Small intestine (tissue), 7 donors: ENCODE measurements around the gene TMEM238. TPM values are rescaled to one million over a fixed set of nuclear protein-coding genes. Genes with fewer than 3 reads are reported as not detected.
"Not testable (repeated sequence)": the region's sequence is repeated elsewhere in the genome, so short reads cannot be mapped to it uniquely, and the experiment has no call there.

ENCODE experiments used
- DNase-seq, 2 donors: peaks; one replicate each; pipeline versions ENCODE4 v3.0.0 to v3.0.0-alpha.2; 2013
- FAIRE-seq: peaks from 2 replicates; lab custom pipeline; 2012; peaks lifted over from hg19 to GRCh38; lab: Jason Lieb, UNC
- H3K27ac ChIP-seq, 3 donors: one replicate each; pipeline ENCODE4 v1.5.1; 2013; ENCODE audit warnings: low read length in 2 of 3, mild to moderate bottlenecking in 2 of 3, control low read depth in 1 of 3, inconsistent platforms in 1 of 3, low read depth in 1 of 3, moderate library complexity in 1 of 3
- H3K27me3 ChIP-seq, 3 donors: one replicate each; pipeline ENCODE4 v1.6.1; 2013; ENCODE audit warnings: low read length in 3 of 3, inconsistent platforms in 1 of 3; ENCODE audit not compliant: control insufficient read depth in 3 of 3, insufficient read depth in 3 of 3
- H3K36me3 ChIP-seq, 3 donors: one replicate each; pipeline ENCODE4 v1.6.1; 2013; ENCODE audit warnings: low read length in 3 of 3, inconsistent platforms in 1 of 3, low read depth in 1 of 3, mild to moderate bottlenecking in 1 of 3, moderate library complexity in 1 of 3; ENCODE audit not compliant: control insufficient read depth in 3 of 3, insufficient read depth in 2 of 3
- H3K4me1 ChIP-seq, 3 donors: one replicate each; pipeline ENCODE4 v1.6.1; 2013; ENCODE audit warnings: low read length in 2 of 3, inconsistent platforms in 1 of 3, low read depth in 1 of 3, mild to moderate bottlenecking in 1 of 3, moderate library complexity in 1 of 3; ENCODE audit not compliant: control insufficient read depth in 3 of 3, insufficient read depth in 2 of 3
- H3K4me3 ChIP-seq, 3 donors: one replicate each; pipeline ENCODE4 v1.5.1; 2013; ENCODE audit warnings: low read length in 3 of 3, control low read depth in 1 of 3, inconsistent platforms in 1 of 3, low read depth in 1 of 3, mild to moderate bottlenecking in 1 of 3, moderate library complexity in 1 of 3
- H3K9me3 ChIP-seq, 2 donors: one replicate each; pipeline ENCODE4 v1.6.1; 2013; ENCODE audit warnings: low read depth in 1 of 2, low read length in 1 of 2; ENCODE audit not compliant: control insufficient read depth in 2 of 2, insufficient read depth in 1 of 2
- WGBS, 3 donors: extraction: QIAGEN DNeasy Blood & Tissue Kit; methylation state at CpG; one replicate each; pipeline ENCODE4 v1.1.7; 2013; 5-methylcytosine and 5-hydroxymethylcytosine counted together
- polyA plus RNA-seq, 4 donors: library from polyadenylated mRNA; stranded (reverse) in 3 of 4; unstranded in 1 of 4; fragments of 200-250 nt in 3 of 4; fragments of 120-200 nt in 1 of 4; gene quantifications; one replicate each; pipeline versions ENCODE4 v1.2.1 to v1.2.3, GENCODE V29; 2013
- donor health status: healthy with polysubstance abuse.
- donor health status: control.
- donor health status: control.
- donor health status: Bipolar disorder and iron deficiency.
- donor health status: healthy.

Gene TMEM238
- polyA plus RNA-seq, 4 donors: 1.6 to 9.4 (median 2.2) TPM; not detected in 1

GRCh38 chr19:55340784-55341147 is 43.3 kb downstream of the TMEM238 start:
- no peaks in the 10 kb centered on the region for H3K27me3 ChIP-seq
- peak overlapping the region; percentile 60 to 67 (median 64) for H3K4me3 ChIP-seq
- peak; percentile 31 to 69 for DNase-seq

GRCh38 chr19:55339889-55340783 is 44.0 kb downstream of the TMEM238 start:
- Histone ChIP-seq H3K4me3 (peak overlapping the region; percentile 60 to 67 (median 64)), H3K36me3 (peaks cover 0 to 35% (median 0%) of the 10 kb centered on the region in 3 donors), H3K9me3 (no peaks in the 10 kb centered on the region), H3K27me3 (no peaks in the 10 kb centered on the region), H3K4me1 (peaks cover 0 to 12% (median 4%) of the 10 kb centered on the region in 3 donors), H3K27ac (peak overlapping the region; percentile 46 to 94 (median 86))
- 2 to 5% (median 3%) methylated on average over 19 to 44 of the region's 44 CpGs for WGBS, 3 donors
- FAIRE-seq: no peak
- DNase-seq: peak; percentile 24 to 70

More at GRCh38 chr19:55340784-55341147, 43.3 kb downstream of the TMEM238 start:
- Histone ChIP-seq H3K4me1 (peaks cover 0 to 12% (median 4%) of the 10 kb centered on the region in 3 donors), H3K9me3 (no peaks in the 10 kb centered on the region), H3K36me3 (peaks cover 0 to 39% (median 0%) of the 10 kb centered on the region in 3 donors), H3K27ac (peak overlapping the region in 1 of 3 donors; percentile 86)
- WGBS, 3 donors: 0 to 2% (median 0%) methylated on average over 18 to 24 of the region's 24 CpGs
- FAIRE-seq: no peak

GRCh38 chr19:55339105-55339888 is 44.8 kb downstream of the TMEM238 start, which contains the start of gene KMT5C:
Gene KMT5C, plus strand, starts transcription at chr19:55339876. Its CDS starts 2,061 bp downstream, at chr19:55341937.
- DNase-seq: peak; percentile 100
- H3K4me3 ChIP-seq: peak within 1 kb of the TSS; percentile 60 to 67 (median 64)
- peaks cover 0 to 17% (median 4%) of the 10 kb centered on the region in 3 donors for H3K4me1 ChIP-seq
- H3K36me3 ChIP-seq: peaks cover 0 to 27% (median 0%) of the 10 kb centered on the region in 3 donors
- H3K9me3 ChIP-seq: no peaks in the 10 kb centered on the region
- WGBS, 3 donors: 0% methylated on average over 59 to 63 of the region's 63 CpGs
- peak; percentile 96 for FAIRE-seq
- peak within 1 kb of the TSS; percentile 93 to 99 (median 95) for H3K27ac ChIP-seq
- H3K27me3 ChIP-seq: no peaks in the 10 kb centered on the region

- Histone ChIP-seq H3K36me3 (no peaks in the 10 kb centered on the region), H3K4me1 (peaks cover 0 to 23% (median 4%) of the 10 kb centered on the region in 3 donors), H3K27ac (no peak overlapping the region), H3K4me3 (no peak overlapping the region), H3K9me3 (no peaks in the 10 kb centered on the region), H3K27me3 (no peaks in the 10 kb centered on the region)
- no peak for DNase-seq
- no peak for FAIRE-seq
- WGBS, 3 donors: 82 to 87% (median 85%) methylated on average over 7 of the region's 7 CpGs
Measured at GRCh38 chr19:55336101-55336500, 48.0 kb downstream of the TMEM238 start.

- no peak for FAIRE-seq
- Histone ChIP-seq H3K36me3 (no peaks in the 10 kb centered on the region), H3K4me1 (peaks cover 0 to 23% (median 0%) of the 10 kb centered on the region in 3 donors), H3K27me3 (no peaks in the 10 kb centered on the region), H3K9me3 (no peaks in the 10 kb centered on the region), H3K4me3 (no peak overlapping the region), H3K27ac (peak overlapping the region; percentile 80 to 93 (median 89))
- peak; percentile 96 to 98 for DNase-seq
- 16 to 57% (median 42%) methylated on average over 11 of the region's 11 CpGs for WGBS, 3 donors
Measured at GRCh38 chr19:55333870-55334269, 50.2 kb downstream of the TMEM238 start.

GRCh38 chr19:55329791-55330190 is 54.3 kb downstream of the TMEM238 start:
- not testable (repeated sequence) for H3K27me3 ChIP-seq, H3K36me3 ChIP-seq, H3K27ac ChIP-seq, H3K9me3 ChIP-seq, FAIRE-seq, H3K4me3 ChIP-seq, DNase-seq
- peaks cover 0 to 23% (median 0%) of the 10 kb centered on the region in 3 donors for H3K4me1 ChIP-seq
- 89 to 95% (median 89%) methylated on average over 6 of the region's 6 CpGs for WGBS, 3 donors
